ENCODE measurements around the gene ATP2A1.
A peak's percentile ranks its signal among the peaks of the same experiment; 100 is the strongest.

ATP2A1 gene
- 0.11 to 0.53 (median 0.27) reads per million in 18 experiments for total RNA-seq

DNA sequence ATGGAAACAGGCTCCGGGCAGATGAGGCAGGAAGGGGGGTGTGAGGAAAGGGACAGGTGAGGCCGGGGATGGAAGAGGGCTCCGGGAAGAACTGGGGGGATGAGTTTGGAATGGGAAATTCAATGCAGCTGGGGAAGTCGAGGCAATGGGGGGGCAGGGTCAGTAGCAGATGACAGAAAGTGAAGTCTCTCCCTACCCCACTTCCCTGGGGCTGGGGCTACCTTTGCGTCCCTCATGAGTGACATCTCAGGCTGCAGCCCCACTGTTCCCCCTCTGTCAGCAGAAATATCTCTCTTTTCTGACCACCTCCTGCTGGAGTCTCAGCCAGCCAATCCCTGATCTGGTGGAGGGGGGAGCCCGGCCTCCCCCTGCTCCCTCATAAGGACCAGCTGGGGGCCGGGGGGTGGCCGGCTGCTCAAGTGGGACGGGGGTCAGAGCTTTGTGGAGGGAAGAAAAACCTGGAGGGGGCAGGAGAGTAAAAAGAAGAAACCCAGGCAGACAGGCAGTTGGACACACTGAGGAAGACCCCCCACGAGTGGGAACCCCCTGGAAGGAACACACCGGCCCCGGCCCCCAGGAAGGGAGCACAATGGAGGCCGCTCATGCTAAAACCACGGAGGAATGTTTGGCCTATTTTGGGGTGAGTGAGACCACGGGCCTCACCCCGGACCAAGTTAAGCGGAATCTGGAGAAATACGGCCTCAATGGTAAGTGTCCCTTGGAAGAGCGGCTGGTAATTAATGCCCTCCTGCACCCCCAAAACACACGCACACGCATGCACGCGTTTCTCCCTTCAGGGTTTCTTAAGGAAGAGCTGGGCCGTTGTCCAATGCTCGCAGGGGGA lies at the start of gene ATP2A1:
Gene ATP2A1, plus strand, starts transcription at position 406 of the 844 bp plus-strand sequence. Its CDS starts 184 bp downstream, at position 590.
- no peak for DNase-seq

DNA sequence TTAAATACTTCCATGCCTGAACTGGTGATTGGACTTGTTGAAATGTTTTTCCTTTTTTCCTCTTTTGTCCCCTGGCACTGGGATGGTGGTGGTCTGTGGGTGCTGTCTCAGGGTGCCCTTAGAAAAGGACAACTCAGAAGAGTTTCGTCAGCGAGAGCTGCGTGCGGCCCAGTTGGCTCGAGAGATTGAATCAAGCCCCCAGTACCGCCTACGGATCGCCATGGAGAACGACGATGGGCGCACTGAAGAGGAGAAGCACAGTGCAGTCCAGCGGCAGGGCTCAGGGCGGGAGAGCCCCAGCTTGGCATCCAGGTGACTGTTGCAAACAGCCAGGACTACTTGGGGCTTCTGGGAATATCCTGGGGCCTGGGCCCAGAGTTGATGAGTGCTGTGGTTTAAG lies 48.5 kb upstream of the ATP2A1 start:
- no peak for DNase-seq

DNA sequence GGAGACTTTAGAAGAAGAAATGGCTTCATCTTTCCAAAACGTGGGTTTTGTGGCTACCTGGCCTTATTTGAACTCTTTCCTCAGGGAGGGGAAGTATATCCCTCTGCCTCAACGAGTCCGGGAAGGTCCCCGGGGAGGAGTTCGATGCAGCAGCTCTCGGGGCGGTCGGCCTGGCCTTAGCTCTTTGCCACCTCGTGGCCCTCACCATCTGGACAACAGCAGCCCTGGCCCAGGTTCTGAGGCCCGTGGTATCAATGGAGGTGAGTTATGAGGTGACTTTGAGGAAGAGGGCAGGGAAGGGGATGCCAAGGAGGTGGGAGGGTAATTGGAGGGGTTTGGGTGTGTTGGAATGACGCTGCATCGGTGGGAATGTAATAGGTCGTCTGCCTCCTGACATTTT lies 47.8 kb upstream of the ATP2A1 start:
- no peak for DNase-seq

DNA sequence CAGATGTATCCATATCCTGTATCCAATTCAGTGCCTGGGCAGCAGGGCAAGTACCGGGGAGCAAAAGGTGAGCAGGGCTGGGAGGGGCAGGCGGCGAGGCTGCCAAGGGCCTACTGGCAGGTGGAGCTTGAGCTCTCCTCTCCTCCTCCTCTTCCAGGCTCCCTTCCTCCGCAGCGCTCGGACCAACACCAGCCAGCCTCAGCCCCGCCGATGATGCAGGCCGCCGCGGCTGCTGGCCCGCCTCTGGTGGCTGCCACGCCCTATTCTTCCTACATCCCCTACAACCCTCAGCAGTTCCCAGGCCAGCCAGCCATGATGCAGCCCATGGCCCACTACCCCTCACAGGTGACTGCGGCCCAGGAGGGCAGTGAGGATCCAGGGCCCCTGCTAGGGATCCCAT lies 43.9 kb upstream of the ATP2A1 start:
- DNase-seq, result no peak

DNA sequence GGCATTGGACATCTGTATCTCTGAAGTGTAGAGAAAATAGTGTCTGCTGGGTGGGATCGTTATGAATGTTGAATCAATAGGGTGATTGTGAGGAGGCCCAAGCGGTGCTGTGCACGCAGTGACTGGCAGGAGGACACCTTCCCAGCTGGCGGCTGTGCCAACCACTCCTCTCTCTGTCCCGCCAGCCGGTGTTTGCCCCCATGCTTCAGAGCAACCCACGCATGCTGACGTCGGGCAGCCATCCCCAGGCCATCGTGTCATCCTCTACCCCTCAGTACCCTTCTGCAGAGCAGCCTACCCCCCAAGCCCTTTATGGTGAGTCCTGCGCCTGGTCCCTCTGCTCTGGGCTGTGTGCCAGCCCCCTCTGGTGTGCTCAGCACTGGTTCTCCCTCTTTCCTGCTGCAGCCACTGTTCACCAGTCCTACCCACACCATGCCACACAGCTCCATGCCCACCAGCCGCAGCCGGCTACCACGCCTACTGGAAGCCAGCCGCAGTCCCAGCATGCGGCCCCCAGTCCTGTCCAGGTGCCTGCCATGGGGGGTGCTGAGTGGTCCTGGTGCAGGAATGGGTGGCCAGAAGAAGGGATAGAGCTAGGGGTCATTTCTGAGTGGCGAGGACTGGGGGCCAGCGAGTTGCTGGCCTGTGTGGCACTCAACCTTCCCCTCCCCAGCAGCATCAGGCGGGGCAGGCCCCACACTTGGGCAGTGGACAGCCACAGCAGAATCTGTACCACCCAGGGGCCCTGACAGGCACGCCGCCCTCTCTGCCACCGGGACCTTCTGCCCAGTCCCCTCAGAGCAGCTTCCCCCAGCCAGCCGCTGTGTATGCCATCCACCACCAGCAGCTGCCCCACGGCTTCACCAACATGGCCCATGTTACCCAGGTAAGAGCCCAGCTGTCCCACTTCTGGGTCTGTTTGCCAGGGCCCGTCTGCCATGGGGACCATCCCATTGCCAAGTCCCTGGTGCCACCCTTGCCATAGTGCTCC lies 43.1 kb upstream of the ATP2A1 start:
- no peak for DNase-seq

DNA sequence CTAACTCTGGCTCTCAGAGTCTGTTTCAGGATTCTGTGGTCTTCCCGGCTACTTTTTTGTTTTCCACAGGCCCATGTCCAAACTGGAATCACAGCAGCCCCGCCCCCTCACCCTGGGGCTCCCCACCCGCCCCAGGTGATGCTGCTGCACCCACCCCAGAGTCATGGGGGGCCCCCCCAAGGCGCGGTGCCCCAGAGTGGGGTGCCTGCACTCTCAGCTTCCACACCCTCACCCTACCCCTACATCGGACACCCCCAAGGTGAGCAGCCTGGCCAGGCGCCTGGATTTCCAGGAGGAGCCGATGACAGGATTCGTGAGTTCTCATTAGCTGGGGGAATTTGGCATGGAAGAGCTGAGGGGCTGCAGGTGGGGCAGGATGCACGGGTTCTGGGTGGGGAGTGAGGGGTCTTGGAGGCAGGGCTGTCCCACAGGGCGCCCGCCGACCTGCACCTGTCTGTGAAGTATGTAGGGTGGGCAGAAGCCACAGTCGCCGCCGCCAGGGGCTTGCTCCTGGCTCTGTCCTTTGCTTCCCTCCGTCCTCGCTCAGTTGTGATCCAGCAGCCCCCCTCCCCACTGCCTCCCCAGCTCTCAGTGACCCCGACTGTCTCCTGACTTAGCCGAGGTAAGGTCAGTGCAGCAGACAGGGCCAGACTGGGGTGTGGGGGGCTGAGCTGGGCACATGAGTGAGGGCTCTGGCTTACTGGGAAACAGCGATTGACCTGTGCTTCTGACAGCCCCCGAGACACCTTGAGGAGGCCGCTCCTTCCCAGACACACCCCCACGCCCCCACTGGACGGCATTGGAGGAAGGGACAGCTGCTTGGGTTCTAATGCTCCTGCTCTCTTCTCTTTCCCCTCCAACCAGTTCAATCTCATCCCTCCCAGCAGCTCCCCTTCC lies 42.2 kb upstream of the ATP2A1 start:
- no peak for DNase-seq

DNA sequence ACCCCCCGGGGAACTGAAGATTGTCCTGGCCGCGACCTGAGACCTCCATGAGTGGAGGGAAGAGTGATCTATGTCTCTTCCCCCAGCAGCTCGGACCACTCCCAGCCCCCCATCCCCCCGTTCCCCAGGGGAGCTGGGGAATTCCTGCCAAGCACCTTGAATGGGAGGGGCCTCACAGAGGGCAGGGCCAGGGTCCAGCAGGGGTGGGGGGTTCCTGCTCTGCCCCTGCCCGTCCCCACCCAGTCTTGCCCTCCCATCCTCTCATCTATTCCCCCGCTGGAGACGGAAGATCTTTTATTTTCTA lies 41.6 kb upstream of the ATP2A1 start:
- no peak for DNase-seq

DNA sequence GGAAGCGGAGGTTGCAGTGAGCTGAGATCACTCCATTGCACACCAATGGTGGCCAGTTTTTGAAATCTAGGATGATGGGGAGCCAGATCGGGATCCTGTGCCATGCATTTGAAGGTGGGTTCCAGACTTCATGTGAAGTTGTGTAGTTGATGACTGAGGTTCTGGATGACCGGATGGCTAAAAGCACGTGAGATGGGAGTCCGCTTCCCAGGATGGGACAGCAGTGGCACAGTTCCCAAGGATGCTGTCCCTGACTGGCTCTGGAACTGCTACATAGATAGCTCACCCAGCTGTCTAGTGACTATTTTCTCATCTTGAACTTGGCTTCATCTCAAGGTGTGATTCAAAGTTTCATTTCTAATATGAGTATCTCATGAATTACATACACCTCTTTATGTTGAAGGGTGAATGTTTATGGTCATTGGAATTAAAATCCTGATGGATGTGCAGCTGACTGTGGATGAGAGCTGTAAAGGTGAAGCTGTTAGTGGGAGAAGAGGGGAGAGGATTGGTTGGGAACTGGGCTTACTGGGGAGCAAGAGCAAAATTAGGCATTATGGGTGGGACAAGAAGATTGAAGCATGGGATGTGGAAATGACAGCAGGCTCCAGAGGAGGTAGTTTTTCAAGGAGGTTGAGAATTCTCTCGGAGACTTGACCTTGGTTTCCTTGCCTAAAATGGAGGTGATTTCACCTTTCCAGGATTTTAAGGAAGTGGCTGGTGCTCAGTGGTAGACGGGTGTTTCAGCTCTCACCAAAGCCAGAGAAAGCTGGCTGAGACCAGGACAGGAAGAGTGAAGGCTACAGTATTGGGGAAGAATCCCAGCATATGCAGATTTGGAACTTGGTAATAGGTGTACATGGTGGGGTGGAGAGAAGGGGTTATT lies 40.4 kb upstream of the ATP2A1 start:
- no peak for DNase-seq

DNA sequence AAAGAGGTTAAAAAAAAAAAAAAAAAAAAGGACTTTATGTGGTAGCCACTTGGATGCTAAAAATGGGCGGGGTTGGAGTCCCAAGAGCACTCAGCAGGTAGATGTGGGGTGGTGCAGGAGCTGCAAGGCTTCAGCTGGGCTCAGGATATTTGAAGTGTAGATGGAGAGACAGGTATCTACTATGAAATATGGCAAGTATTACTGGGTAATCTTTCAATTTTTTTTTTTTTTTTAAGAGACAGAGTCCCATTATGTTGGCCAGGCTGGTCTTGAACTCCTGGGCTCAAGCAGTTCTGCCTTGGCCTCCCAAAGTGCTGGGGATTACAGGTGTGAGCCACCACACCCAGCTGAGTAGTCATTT lies 39.8 kb upstream of the ATP2A1 start:
- DNase-seq, result no peak

DNA sequence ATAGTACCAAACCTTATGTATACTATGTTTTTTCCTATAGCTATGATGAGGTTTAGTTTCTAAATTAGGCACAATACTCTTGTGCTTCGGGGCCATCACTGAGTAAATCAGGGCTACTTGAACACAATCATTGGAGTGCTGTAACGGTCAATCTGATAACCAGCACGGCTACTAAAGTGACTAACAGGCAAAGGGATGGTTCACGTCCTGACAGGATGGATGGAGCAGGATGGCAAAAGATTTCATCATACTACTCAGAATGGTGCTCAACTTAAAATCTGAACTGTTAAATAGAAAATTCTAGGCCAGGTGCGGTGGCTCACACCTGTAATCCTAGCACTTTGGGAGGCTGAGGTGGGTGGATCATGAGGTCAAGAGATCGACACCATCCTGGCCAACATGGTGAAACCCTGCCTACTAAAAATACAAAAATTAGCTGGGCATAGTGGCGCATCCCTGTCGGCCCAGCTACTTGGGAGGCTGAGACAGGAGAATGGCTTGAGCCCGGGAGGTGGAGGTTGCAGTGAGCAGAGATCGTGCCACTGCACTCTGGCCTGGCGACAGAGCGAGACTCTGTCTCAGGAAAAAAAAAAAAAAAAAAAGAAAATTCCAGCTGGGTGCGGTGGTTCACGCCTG lies 39.2 kb upstream of the ATP2A1 start:
- no peak for DNase-seq

DNA sequence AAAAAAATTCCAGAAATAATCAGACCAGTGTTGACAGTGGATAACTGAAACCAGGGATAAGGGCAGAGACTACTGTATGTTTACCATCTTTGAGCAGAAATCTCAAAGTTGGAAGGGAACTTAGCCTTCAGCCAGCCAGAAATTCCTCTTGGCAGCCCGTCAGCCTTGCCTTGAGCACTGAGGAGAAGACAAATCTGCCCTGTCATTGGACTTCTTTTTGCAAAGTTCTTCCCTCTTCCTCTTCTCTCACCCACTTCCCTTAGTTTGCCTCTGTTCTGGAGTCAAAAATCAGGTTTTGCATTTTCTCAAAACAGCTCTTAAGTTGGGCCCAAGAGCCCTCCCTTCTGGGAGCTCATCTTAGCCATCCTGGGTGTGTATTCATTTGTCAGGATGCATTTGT lies 38.4 kb upstream of the ATP2A1 start:
- DNase-seq, result peak; percentile 25 to 45

DNA sequence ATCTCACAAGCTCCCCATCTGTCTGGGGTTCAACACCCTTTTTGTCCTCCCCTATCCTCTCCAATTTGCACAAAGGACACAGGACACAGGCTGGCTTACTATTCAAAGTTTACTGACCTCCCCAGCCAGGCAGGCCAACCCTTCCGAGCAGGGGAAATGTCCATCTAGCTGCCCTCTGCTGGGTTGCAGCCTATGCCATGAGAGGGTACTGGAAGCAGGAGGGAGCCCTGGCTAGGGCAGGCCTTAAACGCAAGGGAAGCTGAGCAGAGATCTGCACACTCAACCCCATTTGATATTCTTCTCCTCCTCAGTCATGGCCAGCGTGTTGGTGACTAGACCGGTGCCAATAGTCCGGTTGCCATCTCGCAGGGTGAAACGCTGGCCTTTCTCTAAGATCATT lies 35.6 kb upstream of the ATP2A1 start:
- DNase-seq, result no peak

DNA sequence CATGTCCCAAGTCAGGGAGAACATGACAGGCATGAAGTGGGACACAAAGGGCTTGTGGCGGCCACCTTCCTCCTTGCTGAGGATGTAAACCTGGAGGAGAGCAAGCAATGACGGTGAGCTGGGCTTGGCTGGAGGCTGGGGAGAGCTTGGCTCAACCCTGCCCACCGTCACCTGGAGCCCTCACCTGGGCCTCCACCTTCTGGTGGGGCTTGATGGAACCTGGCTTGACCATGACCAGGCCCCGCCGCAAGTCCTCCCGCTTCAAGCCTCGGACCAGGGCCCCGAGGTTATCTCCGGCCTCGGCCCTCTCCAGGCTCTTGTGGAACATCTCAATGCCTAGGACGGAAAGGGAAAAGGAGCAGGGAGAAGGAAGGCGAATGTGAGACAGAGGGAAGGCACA lies 34.5 kb upstream of the ATP2A1 start:
- no peak for DNase-seq

DNA sequence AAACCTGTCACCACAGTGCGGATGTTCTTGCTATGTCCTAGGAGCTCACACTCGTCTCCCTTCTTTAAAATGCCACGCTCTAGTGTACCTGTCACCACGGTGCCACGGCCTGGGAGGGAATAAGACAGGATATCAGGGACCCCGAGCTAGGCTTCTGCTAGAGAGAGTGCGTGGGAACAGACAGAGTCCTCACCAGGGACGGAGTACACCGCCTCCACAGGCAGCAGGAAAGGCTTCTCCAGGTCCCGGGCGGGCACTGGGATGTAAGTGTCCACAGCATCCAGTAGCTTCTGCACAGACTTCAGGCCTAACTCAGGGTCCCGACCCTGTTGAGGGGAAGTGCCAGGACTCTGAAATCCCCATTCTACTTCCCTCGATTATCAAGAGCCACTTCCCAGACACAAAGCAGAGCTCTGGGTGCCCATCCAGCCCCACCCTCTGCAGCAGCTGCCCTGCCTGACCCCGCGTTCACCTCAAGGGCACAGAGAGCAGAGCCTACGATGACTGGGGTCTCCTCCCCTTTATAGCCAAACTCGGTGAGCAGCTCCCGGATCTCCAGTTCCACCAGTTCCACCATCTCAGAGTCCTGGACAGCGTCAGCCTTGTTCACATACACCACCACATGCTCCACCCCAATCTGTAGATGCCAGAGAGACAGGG lies 33.9 kb upstream of the ATP2A1 start:
- DNase-seq, result no peak

DNA sequence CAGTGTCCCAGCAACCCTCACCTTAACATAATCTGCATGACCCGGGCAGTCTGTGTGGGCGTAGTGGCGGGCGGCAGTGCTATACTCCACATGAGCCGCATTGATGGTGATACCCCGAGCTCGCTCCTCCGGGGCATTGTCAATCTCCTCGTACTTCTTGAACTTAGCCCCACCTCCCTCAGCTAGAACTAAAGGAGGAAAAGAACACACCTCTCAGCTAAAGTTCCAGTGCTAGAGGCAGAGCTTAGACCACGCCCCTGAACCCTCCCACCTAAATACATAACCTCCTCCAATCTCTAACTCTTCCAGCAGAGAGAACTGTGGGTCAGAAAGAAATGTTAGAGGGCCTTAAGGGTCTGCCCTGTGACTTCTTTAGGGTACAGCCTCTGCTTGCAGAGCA lies 33.0 kb upstream of the ATP2A1 start:
- peak in 1 of 2 donors; percentile 29 for DNase-seq

DNA sequence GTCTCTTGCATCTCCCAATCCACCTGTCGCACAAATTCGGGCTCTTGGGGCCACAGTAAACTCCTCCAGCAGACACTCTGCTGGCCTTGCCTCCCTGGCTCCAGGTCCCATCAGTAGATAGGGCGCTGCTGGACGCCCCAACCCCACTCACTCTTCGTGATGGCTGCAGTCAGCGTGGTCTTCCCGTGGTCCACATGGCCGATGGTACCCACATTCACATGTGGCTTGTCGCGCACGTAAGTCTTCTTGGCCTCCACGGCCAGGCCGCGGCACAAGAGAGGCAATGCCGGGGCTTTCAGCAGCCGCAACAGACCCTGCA lies 32.6 kb upstream of the ATP2A1 start:
- DNase-seq, result peak in 1 of 2 donors; percentile 3

DNA sequence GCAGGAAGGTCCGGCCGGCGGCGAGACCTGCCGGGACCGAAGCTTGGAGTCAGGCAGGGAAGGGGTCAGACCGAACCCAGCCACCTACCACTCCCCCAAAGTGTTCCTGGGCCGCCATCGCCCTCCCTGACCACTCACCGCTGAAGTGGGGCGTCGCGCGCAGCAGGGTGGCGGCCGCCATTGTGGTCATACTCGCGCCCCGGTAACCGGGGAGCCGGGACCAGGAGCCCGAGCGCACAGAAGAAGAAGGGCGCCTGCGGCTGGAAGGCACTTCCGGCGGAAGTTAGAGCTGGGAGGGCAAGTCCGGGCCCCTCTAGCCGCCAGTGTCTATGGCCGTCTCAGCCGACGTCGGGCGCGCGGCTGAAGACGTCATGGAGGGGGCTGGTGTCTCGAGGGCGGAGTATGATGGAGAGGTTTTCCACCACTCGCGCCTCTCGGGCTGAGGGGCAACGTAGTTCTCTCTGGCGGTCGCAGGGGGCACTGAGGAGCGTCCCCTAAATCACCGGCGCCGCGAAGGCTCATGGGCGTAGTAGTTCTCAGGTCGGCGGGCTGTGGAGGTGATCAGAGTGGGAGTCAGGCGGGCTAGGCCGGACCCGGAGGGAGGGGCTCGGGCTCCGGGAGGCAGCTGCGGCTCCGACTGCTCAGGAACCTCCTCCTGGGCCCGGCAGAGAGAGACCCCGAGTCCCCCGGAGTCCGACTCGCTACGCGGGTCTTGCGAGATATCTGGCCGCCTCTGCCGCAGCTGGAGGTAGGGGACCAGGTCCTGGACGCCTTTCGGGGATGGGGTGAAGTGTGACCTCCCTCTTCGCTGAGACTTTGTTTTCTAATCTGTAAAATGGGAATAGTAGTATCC lies 32.0 kb upstream of the ATP2A1 start, which contains the start of gene TUFM:
Gene TUFM, minus strand, starts transcription at position 269 of the 853 bp plus-strand sequence. Its CDS starts 79 bp downstream, at position 190.
- DNase-seq, result peak; percentile 98 to 99

DNA sequence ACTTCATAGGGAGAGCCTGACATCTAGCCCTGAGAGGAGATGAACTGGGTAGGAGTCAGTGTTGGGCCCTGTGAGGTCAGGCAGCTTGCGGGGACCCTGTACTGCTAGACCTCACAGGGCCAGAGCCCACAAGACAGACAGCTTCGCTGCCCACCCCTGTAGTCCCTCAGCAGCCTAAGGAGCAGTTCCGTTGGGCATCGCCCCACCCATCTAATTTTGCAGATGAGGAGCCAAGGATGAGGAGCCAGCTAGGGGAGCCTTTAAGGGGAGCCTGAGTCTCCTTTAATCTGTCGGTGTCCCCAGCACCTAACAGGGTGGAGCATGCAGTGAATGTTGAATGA lies 31.4 kb upstream of the ATP2A1 start:
- DNase-seq, result no peak

DNA sequence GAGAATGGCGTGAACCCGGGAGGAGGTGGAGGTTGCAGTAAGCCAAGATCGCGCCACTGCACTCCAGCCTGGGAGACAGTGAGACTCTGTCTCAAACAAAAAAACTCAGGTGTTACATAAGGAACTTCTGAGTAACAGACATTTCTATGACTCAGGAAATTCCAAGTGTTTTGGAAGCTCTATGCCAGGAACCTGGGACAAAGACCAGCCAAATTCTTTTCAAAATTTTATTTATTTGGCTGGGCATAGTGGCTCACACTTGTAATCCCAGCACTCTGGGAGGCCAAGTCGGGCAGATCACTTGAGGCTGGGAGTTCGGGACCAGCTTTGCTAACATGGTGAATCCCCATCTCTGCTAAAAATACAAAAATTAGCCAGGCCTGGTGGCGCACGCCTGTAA lies 19.9 kb upstream of the ATP2A1 start:
- DNase-seq, result no peak

DNA sequence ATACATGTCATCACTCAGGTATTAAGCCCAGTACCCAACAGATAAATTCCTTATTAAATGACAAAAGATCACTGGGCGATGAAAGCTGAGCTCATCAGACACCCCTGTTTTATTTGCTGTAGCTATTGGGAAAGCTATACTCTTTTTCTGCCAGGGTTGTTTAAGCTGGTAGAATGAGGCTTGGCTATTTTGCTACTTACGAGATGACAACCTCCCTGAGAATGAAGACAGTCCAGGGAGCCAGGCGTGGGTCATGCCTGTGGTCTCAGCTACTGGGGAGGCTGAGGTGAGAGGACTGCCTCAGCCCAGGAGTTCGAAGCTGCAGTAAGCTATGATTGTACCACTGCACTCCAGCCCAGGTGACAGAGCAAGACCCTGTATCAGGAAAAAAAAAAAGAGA lies 19.0 kb upstream of the ATP2A1 start:
- no peak for DNase-seq

Data from inflammatory macrophage (primary cell).